ENCODE results near the gene COL16A1.
A peak's percentile ranks its signal among the peaks of the same experiment; 100 is the strongest.

Gene COL16A1

DNA sequence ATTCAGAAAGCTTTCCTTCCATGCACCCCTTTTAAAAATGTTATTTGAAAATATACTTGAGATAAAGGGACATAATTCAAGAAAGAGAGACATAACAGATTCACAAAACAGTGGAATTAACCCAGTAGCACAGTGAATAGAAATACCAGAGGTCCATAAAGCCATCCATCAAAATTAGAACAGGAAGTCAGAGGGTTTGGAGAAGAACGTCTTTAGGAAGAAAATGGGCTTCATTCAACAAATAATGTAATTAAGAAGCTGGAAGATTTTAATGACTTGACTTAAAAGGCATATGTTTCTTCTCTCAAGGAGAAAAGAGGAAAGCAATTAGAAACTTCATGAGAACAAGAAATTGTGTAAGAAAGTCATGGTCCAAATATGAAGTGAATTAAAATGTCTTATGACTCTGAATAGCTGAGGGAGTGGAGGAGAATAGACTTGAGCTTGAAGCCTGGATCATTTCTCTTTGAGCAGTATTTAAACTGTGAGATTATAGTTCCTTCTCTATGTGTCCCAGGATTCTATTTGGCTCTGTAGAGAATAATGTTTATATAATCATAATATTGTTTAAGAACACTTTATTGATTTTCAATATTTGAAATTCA lies 94.2 kb downstream of the COL16A1 start:
- Histone ChIP-seq H3K27ac (ENCODE audit: extremely low read depth, low read depth, low read length) (no peak overlapping the region), H3K4me3 (ENCODE audit: low read depth, low read length) (no peak overlapping the region), H3K36me3 (ENCODE audit: control insufficient read depth in 2 of 2, insufficient read depth in 1 of 2, low read length in 2 of 2) (no peaks in the 10 kb centered on the region), H3K9me3 (ENCODE audit: control insufficient read depth, insufficient read depth, low read depth, low read length) (no peaks in the 10 kb centered on the region), H3K4me1 (ENCODE audit: control insufficient read depth, insufficient read depth, low read length) (no peaks in the 10 kb centered on the region)
- no peak for TF ChIP-seq MYNN (tag by site-specific recombination; IDR thresholded peaks at IDR 0.05; ENCODE audit: borderline replicate concordance)
- TF ChIP-seq, protein P1, sequence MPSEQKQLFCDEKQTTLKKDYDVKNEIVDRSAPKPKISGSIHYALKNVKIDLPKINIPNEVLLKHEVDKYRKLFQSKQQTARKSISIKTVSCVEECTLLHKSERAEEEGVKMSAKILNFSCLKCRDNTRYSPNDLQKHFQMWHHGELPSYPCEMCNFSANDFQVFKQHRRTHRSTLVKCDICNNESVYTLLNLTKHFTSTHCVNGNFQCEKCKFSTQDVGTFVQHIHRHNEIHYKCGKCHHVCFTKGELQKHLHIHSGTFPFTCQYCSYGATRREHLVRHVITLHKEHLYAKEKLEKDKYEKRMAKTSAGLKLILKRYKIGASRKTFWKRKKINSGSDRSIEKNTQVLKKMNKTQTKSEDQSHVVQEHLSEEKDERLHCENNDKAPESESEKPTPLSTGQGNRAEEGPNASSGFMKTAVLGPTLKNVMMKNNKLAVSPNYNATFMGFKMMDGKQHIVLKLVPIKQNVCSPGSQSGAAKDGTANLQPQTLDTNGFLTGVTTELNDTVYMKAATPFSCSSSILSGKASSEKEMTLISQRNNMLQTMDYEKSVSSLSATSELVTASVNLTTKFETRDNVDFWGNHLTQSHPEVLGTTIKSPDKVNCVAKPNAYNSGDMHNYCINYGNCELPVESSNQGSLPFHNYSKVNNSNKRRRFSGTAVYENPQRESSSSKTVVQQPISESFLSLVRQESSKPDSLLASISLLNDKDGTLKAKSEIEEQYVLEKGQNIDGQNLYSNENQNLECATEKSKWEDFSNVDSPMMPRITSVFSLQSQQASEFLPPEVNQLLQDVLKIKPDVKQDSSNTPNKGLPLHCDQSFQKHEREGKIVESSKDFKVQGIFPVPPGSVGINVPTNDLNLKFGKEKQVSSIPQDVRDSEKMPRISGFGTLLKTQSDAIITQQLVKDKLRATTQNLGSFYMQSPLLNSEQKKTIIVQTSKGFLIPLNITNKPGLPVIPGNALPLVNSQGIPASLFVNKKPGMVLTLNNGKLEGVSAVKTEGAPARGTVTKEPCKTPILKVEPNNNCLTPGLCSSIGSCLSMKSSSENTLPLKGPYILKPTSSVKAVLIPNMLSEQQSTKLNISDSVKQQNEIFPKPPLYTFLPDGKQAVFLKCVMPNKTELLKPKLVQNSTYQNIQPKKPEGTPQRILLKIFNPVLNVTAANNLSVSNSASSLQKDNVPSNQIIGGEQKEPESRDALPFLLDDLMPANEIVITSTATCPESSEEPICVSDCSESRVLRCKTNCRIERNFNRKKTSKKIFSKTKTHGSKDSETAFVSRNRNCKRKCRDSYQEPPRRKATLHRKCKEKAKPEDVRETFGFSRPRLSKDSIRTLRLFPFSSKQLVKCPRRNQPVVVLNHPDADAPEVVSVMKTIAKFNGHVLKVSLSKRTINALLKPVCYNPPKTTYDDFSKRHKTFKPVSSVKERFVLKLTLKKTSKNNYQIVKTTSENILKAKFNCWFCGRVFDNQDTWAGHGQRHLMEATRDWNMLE (tag by site-specific recombination; conservative IDR thresholded peaks at IDR 0.05; ENCODE audit: low read depth) = no peak
- TF ChIP-seq IKZF3 (tag by site-specific recombination; IDR thresholded peaks at IDR 0.05) = no peak
- TF ChIP-seq ZNF114 (tag by site-specific recombination; IDR thresholded peaks at IDR 0.05) = no peak
- no peak for TF ChIP-seq ZNF624 (tag by site-specific recombination; IDR thresholded peaks at IDR 0.05)
- no peak for TF ChIP-seq YY2 (tag by site-specific recombination; IDR thresholded peaks at IDR 0.05)
- TF ChIP-seq ZNF514 (tag by site-specific recombination; IDR thresholded peaks at IDR 0.05) = no peak
- TF ChIP-seq FEZF1 (tag by site-specific recombination; IDR thresholded peaks at IDR 0.05) = no peak
- ChIA-PET CTCF (interaction anchor here (0.6 to 7.0 kb wide), 6 partner anchors 9 to 453 kb away, joined by 3 to 47 read pairs (median 3); no protein-coding TSS in a partner anchor), POLR2A (no interaction called here)

DNA sequence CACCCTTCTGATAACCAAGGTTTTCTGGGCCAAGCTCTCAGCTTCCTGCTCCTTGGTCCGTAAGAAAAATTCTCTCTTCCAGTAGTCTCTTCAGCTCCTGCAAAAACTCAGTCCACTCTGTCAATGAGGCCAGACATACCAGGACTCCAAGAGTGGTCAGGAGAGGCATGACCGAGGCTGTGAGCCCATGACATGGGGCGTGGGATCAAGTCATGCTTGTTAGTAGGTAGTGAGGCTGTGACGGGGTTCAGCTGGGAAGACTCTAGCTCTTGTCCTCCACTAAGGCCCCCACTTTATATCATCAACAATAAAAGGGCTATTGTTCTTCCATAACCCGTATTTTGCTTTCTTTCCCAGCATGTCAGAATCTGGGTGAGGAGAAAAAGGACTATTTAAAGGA lies 96.5 kb downstream of the COL16A1 start:
- H3K4me3 ChIP-seq (ENCODE audit: low read depth, low read length) = no peak overlapping the region
- H3K4me1 ChIP-seq (ENCODE audit: control insufficient read depth, insufficient read depth, low read length) = no peaks in the 10 kb centered on the region
- TF ChIP-seq ZNF2 (tag by site-specific recombination; IDR thresholded peaks at IDR 0.05) (no peak), OVOL3 (tag by site-specific recombination; IDR thresholded peaks at IDR 0.05) (no peak), ZBTB21 (tag by site-specific recombination; IDR thresholded peaks at IDR 0.05) (no peak), ZNF366 (tag by site-specific recombination; conservative IDR thresholded peaks at IDR 0.05) (no peak), ZNF155 (tag by site-specific recombination; IDR thresholded peaks at IDR 0.05) (no peak)
- TF ChIP-seq, protein P2, sequence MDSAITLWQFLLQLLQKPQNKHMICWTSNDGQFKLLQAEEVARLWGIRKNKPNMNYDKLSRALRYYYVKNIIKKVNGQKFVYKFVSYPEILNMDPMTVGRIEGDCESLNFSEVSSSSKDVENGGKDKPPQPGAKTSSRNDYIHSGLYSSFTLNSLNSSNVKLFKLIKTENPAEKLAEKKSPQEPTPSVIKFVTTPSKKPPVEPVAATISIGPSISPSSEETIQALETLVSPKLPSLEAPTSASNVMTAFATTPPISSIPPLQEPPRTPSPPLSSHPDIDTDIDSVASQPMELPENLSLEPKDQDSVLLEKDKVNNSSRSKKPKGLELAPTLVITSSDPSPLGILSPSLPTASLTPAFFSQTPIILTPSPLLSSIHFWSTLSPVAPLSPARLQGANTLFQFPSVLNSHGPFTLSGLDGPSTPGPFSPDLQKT (IDR thresholded peaks at IDR 0.05; ENCODE audit: borderline replicate concordance, low read depth, low read length) = no peak
- no peak overlapping the region for H3K27ac ChIP-seq (ENCODE audit: extremely low read depth, low read depth, low read length)
- ChIA-PET CTCF (interaction anchor here (0.5 to 7.0 kb wide), 5 partner anchors 11 to 780 kb away, joined by 3 to 47 read pairs (median 5); no protein-coding TSS in a partner anchor), POLR2A (no interaction called here)
- H3K36me3 ChIP-seq (ENCODE audit: control insufficient read depth in 2 of 2, insufficient read depth in 1 of 2, low read length in 2 of 2) = no peaks in the 10 kb centered on the region
- H3K9me3 ChIP-seq (ENCODE audit: control insufficient read depth, insufficient read depth, low read depth, low read length) = no peaks in the 10 kb centered on the region

DNA sequence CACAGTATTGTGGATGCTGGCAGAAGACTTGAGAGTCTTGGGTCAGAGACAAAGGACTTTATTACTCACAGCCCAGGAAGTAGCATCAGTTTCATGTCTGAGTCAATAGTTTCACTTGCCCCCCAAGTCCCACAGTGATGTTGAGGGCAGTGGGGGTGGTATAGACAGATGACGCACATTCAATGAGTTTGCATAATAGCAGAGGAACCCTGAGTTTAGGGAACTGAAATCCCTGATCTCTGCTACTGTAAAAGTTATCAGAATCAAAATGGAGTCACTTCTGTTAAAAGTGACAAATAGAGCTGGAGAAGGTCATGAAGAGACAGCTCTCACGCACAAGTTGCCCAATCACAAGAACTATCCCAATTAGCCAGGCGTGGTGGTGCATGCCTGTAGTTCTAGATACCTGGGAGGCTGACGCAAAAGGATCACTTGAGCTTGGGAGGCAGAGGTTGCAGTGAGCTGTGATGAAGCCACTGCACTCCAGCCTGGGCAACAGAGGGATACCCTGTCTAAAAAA lies 97.8 kb downstream of the COL16A1 start:
- Histone ChIP-seq H3K36me3 (ENCODE audit: control insufficient read depth in 2 of 2, insufficient read depth in 1 of 2, low read length in 2 of 2) (no peaks in the 10 kb centered on the region), H3K4me3 (ENCODE audit: low read depth, low read length) (no peak overlapping the region), H3K9me3 (ENCODE audit: control insufficient read depth, insufficient read depth, low read depth, low read length) (no peaks in the 10 kb centered on the region), H3K4me1 (ENCODE audit: control insufficient read depth, insufficient read depth, low read length) (no peaks in the 10 kb centered on the region), H3K27ac (ENCODE audit: extremely low read depth, low read depth, low read length) (no peak overlapping the region)
- TF ChIP-seq, protein P3, sequence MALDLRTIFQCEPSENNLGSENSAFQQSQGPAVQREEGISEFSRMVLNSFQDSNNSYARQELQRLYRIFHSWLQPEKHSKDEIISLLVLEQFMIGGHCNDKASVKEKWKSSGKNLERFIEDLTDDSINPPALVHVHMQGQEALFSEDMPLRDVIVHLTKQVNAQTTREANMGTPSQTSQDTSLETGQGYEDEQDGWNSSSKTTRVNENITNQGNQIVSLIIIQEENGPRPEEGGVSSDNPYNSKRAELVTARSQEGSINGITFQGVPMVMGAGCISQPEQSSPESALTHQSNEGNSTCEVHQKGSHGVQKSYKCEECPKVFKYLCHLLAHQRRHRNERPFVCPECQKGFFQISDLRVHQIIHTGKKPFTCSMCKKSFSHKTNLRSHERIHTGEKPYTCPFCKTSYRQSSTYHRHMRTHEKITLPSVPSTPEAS (tag by site-specific recombination; IDR thresholded peaks at IDR 0.05) = no peak
- TF ChIP-seq, protein P4, sequence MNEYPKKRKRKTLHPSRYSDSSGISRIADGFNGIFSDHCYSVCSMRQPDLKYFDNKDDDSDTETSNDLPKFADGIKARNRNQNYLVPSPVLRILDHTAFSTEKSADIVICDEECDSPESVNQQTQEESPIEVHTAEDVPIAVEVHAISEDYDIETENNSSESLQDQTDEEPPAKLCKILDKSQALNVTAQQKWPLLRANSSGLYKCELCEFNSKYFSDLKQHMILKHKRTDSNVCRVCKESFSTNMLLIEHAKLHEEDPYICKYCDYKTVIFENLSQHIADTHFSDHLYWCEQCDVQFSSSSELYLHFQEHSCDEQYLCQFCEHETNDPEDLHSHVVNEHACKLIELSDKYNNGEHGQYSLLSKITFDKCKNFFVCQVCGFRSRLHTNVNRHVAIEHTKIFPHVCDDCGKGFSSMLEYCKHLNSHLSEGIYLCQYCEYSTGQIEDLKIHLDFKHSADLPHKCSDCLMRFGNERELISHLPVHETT (tag by site-specific recombination; IDR thresholded peaks at IDR 0.05) = no peak
- 0 out of 2 replicates have a peak, but pooled peaks have one; percentile 43 for TF ChIP-seq ZNF266 (tag by site-specific recombination; IDR thresholded peaks at IDR 0.05; ENCODE audit: low read depth)
- CTCF ChIA-PET = interaction anchor here (1.3 to 7.0 kb wide), 3 partner anchors 13 to 56 kb away, joined by 4 to 47 read pairs (median 5); no protein-coding TSS in a partner anchor
- POLR2A ChIA-PET = no interaction called here
